Ovary (tissue), 3 donors: ENCODE results near the gene HOXA11.

ENCODE experiments used
- CTCF ChIP-seq, 3 donors: fragments of 450-650 bp in 2 of 3; fragments of 200-600 bp in 1 of 3; IDR thresholded peaks; one replicate each; pipeline versions ENCODE4 v1.5.1 to v1.8.0; 2016 to 2022; ENCODE audit warnings: antibody characterized with exemption in 3 of 3, mild to moderate bottlenecking in 1 of 3
- EP300 ChIP-seq: sonication (generic); formaldehyde crosslinking; IDR thresholded peaks from one replicate; pipeline ENCODE4 v1.6.1; 2017; ENCODE audit warnings: antibody characterized with exemption
- donor health status: DM: no; HTN: no; CAD: no.

GRCh38 chr7:27163288-27164044, 21.6 kb downstream of the HOXA11 start:
- TF ChIP-seq CTCF (IDR thresholded peaks at IDR 0.05) (no peak), EP300 (no peak)
